ENCODE measurements around the gene NPPA. TPM values are rescaled to one million over a fixed set of nuclear protein-coding genes. Genes with fewer than 3 reads are reported as not detected.
"Not testable (repeated sequence)": the region's sequence is repeated elsewhere in the genome, so short reads cannot be mapped to it uniquely, and the experiment has no call there.

NPPA gene
- total RNA-seq: 1 to 10 TPM in 1 of 3 donors, under 1 TPM in 1, not detected in 1; 0.35 to 2.0 TPM
- long read RNA-seq, donor 1, partial matches to known transcripts: 0 of 1 reads
- long read RNA-seq, donor 1, other reads (novel, unspliced or antisense): 1 of 1 reads
- long read RNA-seq, donor 2, partial matches to known transcripts: 0 of 1 reads
- long read RNA-seq, donor 2, other reads (novel, unspliced or antisense): 0 of 1 reads

DNA sequence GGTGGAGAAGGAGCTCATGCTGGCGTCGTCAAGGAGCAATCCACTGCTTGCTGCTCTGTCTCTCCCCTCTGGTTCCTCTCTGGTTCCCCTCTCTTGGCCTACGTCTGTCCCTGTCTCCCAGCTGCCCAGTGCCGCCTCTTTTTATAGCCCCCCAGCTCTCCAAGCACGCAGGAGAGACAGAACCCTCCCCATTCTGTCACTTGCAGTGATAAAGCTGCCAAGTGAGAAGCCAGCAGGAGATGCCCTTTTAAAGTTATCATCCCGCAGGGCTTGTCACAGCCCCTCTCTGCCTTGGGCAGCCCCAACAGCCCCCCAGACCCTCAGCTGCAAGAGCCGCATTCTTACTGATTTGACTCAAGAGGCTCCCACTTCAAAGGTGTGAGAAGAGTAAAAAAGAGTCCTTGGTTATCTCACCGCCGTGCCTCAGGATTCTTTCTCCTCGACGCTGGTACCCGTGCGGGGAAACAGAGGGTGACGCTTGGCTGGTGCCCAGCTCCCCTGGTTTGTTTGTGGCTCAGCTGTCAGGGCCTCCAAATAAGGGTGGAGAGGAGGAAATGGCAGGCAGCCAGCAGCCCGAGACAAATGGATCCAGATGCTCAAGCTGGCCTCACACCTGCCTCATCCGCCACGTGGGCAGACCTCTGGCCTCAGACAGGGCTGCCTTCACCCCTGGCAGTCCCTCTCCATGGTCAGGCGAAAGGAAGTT, at the start of gene NPPA:
Gene NPPA, minus strand, starts transcription at position 117 of the 706 bp plus-strand sequence. Its CDS starts 99 bp downstream, at position 18.
- peak; percentile 17 for ATAC-seq
- Histone ChIP-seq H3K4me3 (no peak within 1 kb of the TSS), H3K4me1 (ENCODE audit: low read depth) (no peaks in the 10 kb centered on the region), H3K36me3 (ENCODE audit: low read depth) (no peaks in the 10 kb centered on the region), H3K9me3 (no peaks in the 10 kb centered on the region)
- intact Hi-C loops (cut with DNase I, micrococcal nuclease): loop anchor here in 1 of 2 donors (10.0 kb wide), 1 partner anchor 47 kb away; no protein-coding TSS in a partner anchor
- no peak for TF ChIP-seq CTCF (IDR thresholded peaks at IDR 0.05)
- no peak for DNase-seq

DNA sequence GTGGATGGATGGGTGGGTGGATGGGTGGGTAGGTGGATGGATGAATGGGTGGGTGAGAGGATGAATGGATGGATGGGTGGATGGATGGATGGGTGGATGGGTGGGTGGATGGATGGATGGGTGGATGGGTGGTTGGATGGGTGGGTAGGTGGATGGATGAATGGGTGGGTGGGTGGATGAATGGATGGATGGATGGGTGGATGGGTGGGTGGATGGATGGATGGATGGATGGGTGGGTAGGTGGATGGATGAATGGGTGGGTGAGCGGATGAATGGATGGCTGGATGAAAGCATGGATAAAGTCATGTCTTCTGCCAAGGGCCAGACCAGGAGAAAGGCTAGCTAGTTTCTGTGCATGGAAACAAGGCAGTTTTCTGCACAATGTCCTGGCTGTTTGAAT, 46.9 kb upstream of the NPPA start:
- not testable (repeated sequence) for ATAC-seq; H3K4me3 ChIP-seq; H3K9me3 ChIP-seq; H3K36me3 ChIP-seq (ENCODE audit: low read depth); H3K4me1 ChIP-seq (ENCODE audit: low read depth); DNase-seq
- intact Hi-C loops (cut with DNase I, micrococcal nuclease): loop anchor here (10.0 kb wide), 2 partner anchors 50 to 60 kb away; partner anchors contain the start of gene NPPA (in 1 of the 2)

- Histone ChIP-seq H3K36me3 (ENCODE audit: low read depth) (no peaks in the 10 kb centered on the region), H3K4me1 (ENCODE audit: low read depth) (no peaks in the 10 kb centered on the region), H3K4me3 (no peak overlapping the region), H3K9me3 (no peaks in the 10 kb centered on the region)
- ATAC-seq: peak; percentile 95
- intact Hi-C loops (cut with DNase I, micrococcal nuclease): loop anchor here (10.0 kb wide), 2 partner anchors 49 to 59 kb away; partner anchors contain the start of gene NPPA (in 1 of the 2)
- peak; percentile 66 to 82 (median 74) for DNase-seq
- peak; percentile 85 for TF ChIP-seq CTCF (IDR thresholded peaks at IDR 0.05)
These were observed 46.3 kb upstream of the NPPA start for GRCh38 chr1:11893907-11894251.

GRCh38 chr1:11891433-11892186, 44.0 kb upstream of the NPPA start:
- Histone ChIP-seq H3K9me3 (no peaks in the 10 kb centered on the region), H3K4me1 (ENCODE audit: low read depth) (no peaks in the 10 kb centered on the region), H3K4me3 (no peak overlapping the region), H3K36me3 (ENCODE audit: low read depth) (no peaks in the 10 kb centered on the region)
- no peak for TF ChIP-seq CTCF (IDR thresholded peaks at IDR 0.05)
- no peak for ATAC-seq
- DNase-seq: no peak
- intact Hi-C loops (cut with DNase I, micrococcal nuclease): loop anchor here (10.0 kb wide), 2 partner anchors 47 to 57 kb away; partner anchors contain the start of gene NPPA (in 1 of the 2)

DNA sequence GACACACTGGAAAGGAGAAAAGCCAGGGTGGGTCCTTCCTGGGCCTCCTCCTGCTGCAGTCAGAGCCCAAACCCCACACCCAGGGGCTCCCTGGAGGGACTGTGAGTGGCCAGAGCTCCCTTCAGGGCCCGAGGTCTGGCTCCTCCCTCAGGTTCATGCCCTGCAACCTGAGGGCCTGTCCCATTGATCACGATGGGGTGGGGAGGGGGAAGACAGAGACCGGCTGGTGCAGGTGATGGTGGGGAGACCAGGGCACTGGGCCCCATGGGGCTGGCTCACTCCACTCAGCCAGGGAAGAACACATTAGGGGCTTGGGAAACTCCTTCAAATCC, 41.3 kb upstream of the NPPA start:
- TF ChIP-seq CTCF (IDR thresholded peaks at IDR 0.05): no peak
- H3K4me3 ChIP-seq: no peak overlapping the region
- intact Hi-C loops (cut with DNase I, micrococcal nuclease): no loop called here
- H3K36me3 ChIP-seq (ENCODE audit: low read depth): no peaks in the 10 kb centered on the region
- no peak for DNase-seq
- H3K4me1 ChIP-seq (ENCODE audit: low read depth): no peaks in the 10 kb centered on the region
- no peak for ATAC-seq
- no peaks in the 10 kb centered on the region for H3K9me3 ChIP-seq
